ENCODE results near the gene SUN1.
"Not testable (repeated sequence)": the region's sequence is repeated elsewhere in the genome, so short reads cannot be mapped to it uniquely, and the experiment has no call there.

The SUN1 gene

GRCh38 chr7:800692-801091 is 31.6 kb upstream of the SUN1 start:
- H3K4me3 ChIP-seq (ENCODE audit: low read depth, low read length) = no peak overlapping the region
- TF ChIP-seq CTCF (IDR thresholded peaks at IDR 0.05; ENCODE audit: low read depth, low read length) = no peak

GRCh38 chr7:801351-801750 is 30.9 kb upstream of the SUN1 start:
- not testable (repeated sequence) for H3K4me3 ChIP-seq (ENCODE audit: low read depth, low read length)

- TF ChIP-seq CTCF (IDR thresholded peaks at IDR 0.05; ENCODE audit: low read depth, low read length) = no peak
- H3K4me3 ChIP-seq (ENCODE audit: low read depth, low read length) = no peak overlapping the region
These were observed 30.3 kb upstream of the SUN1 start for GRCh38 chr7:801940-802381.

- no peak for TF ChIP-seq CTCF (IDR thresholded peaks at IDR 0.05; ENCODE audit: low read depth, low read length)
These were observed 29.6 kb upstream of the SUN1 start for GRCh38 chr7:802500-803242.

GRCh38 chr7:803243-803635 is 29.0 kb upstream of the SUN1 start:
- H3K4me3 ChIP-seq (ENCODE audit: low read depth, low read length) = no peak overlapping the region
- no peak for TF ChIP-seq CTCF (IDR thresholded peaks at IDR 0.05; ENCODE audit: low read depth, low read length)

More at GRCh38 chr7:802500-803242, 29.6 kb upstream of the SUN1 start:
- H3K4me3 ChIP-seq (ENCODE audit: low read depth, low read length) = no peak overlapping the region

- not testable (repeated sequence) for H3K4me3 ChIP-seq (ENCODE audit: low read depth, low read length)
These were observed 28.5 kb upstream of the SUN1 start for GRCh38 chr7:803796-804195.

GRCh38 chr7:805261-805660 is 27.0 kb upstream of the SUN1 start:
- no peak for TF ChIP-seq CTCF (IDR thresholded peaks at IDR 0.05; ENCODE audit: low read depth, low read length)
- H3K4me3 ChIP-seq (ENCODE audit: low read depth, low read length) = no peak overlapping the region

- no peak for TF ChIP-seq CTCF (IDR thresholded peaks at IDR 0.05; ENCODE audit: low read depth, low read length)
- peak overlapping the region; percentile 49 for H3K4me3 ChIP-seq (ENCODE audit: low read depth, low read length)
These were observed 16.7 kb upstream of the SUN1 start for GRCh38 chr7:815284-816216.

All from WI38 (cell line).